ENCODE measurements around the gene C17orf113. TPM values are rescaled to one million over a fixed set of nuclear protein-coding genes. Genes with fewer than 3 reads are reported as not detected.
"Not testable (repeated sequence)": the region's sequence is repeated elsewhere in the genome, so short reads cannot be mapped to it uniquely, and the experiment has no call there.

C17orf113 gene
- total RNA-seq, 4 donors from 2014 or later = 0.60 to 2.3 (median 1.4) TPM

DNA sequence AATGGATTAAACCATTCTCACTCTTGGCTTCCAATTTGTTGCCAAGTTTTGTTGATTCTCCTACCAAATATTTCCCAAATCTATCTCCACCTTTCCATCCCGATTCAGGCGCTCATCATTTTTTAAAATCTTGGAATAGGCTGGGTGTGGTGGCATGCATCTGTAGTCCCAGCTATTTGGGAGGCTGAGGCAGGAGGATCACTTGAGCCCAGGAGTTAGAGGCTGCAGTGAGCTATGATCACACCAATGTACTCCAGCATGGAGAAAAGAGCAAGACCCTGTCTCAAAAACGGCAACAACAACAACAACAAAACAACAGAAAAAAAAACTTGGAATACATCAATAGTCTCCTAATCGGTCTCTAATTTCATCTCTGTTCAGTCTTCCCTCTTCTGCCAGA lies 31.4 kb downstream of the C17orf113 start:
- Histone ChIP-seq H3K9me3 (no peaks in the 10 kb centered on the region), H3K27me3 (no peaks in the 10 kb centered on the region), H3K4me1 (peaks cover 55% of the 10 kb centered on the region), H3K36me3 (peaks cover 20% of the 10 kb centered on the region), H3K4me3 (no peak overlapping the region), H3K27ac (no peak overlapping the region)
- TF ChIP-seq, protein P1, sequence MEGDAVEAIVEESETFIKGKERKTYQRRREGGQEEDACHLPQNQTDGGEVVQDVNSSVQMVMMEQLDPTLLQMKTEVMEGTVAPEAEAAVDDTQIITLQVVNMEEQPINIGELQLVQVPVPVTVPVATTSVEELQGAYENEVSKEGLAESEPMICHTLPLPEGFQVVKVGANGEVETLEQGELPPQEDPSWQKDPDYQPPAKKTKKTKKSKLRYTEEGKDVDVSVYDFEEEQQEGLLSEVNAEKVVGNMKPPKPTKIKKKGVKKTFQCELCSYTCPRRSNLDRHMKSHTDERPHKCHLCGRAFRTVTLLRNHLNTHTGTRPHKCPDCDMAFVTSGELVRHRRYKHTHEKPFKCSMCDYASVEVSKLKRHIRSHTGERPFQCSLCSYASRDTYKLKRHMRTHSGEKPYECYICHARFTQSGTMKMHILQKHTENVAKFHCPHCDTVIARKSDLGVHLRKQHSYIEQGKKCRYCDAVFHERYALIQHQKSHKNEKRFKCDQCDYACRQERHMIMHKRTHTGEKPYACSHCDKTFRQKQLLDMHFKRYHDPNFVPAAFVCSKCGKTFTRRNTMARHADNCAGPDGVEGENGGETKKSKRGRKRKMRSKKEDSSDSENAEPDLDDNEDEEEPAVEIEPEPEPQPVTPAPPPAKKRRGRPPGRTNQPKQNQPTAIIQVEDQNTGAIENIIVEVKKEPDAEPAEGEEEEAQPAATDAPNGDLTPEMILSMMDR (IDR thresholded peaks at IDR 0.05) = no peak
- DNase-seq (ENCODE audit: low spot score in 2 of 2) = no peak
- WGBS = 93% methylated on average over 4 of the region's 4 CpGs

DNA sequence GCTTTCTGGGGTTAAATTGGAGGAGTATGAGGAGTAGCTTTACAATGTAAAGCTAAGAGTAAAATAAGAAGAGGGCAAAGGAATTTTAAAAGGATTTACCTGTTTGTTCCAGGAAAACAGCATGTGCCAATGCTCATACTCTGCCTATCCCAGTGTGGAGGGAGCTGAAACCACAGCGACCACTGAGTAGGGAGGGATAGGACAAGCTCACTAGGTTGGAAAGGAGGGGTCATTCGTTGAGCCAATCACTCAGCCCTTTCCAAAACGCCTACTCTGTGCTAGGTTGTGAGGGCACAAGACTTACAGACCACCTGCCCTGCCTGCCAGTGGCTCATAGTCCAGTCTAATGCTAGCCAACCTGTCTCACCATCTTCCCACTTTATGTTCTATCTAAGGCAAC lies 32.1 kb downstream of the C17orf113 start:
- TF ChIP-seq POLR2A (IDR thresholded peaks at IDR 0.05) = no peak
- TF ChIP-seq, protein P1 (IDR thresholded peaks at IDR 0.05) = no peak
- TF ChIP-seq EP300 (IDR thresholded peaks at IDR 0.05) = no peak
- TF ChIP-seq POLR2AphosphoS5 (IDR thresholded peaks at IDR 0.05) = no peak
- H3K4me1 ChIP-seq = peaks cover 59% of the 10 kb centered on the region
- peaks cover 13% of the 10 kb centered on the region for H3K36me3 ChIP-seq
- H3K27ac ChIP-seq = peak overlapping the region; percentile 85
- DNase-seq (ENCODE audit: low spot score in 2 of 2) = no peak
- 51% methylated on average over 3 of the region's 3 CpGs for WGBS
- no peaks in the 10 kb centered on the region for H3K27me3 ChIP-seq
- no peaks in the 10 kb centered on the region for H3K9me3 ChIP-seq
- H3K4me3 ChIP-seq = peak overlapping the region; percentile 69

DNA sequence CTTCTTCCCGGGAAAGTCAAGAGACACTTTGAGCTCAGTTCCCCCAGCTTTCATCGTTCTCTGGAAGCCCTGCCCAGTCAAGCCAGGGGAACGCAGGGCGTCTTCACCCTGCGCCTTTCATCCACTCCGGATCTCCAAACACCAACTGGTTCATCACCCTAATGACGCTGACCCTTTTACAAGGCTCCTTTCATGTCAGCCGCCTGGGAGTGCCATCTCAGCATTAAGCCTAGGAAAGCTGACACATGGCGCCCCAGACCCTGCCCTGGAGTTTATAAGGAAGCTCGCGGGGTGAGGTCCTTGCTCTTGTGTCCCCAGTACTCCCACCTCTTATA lies 32.6 kb downstream of the C17orf113 start:
- DNase-seq (ENCODE audit: low spot score in 2 of 2) = no peak
- 5% methylated on average over 11 of the region's 11 CpGs for WGBS

DNA sequence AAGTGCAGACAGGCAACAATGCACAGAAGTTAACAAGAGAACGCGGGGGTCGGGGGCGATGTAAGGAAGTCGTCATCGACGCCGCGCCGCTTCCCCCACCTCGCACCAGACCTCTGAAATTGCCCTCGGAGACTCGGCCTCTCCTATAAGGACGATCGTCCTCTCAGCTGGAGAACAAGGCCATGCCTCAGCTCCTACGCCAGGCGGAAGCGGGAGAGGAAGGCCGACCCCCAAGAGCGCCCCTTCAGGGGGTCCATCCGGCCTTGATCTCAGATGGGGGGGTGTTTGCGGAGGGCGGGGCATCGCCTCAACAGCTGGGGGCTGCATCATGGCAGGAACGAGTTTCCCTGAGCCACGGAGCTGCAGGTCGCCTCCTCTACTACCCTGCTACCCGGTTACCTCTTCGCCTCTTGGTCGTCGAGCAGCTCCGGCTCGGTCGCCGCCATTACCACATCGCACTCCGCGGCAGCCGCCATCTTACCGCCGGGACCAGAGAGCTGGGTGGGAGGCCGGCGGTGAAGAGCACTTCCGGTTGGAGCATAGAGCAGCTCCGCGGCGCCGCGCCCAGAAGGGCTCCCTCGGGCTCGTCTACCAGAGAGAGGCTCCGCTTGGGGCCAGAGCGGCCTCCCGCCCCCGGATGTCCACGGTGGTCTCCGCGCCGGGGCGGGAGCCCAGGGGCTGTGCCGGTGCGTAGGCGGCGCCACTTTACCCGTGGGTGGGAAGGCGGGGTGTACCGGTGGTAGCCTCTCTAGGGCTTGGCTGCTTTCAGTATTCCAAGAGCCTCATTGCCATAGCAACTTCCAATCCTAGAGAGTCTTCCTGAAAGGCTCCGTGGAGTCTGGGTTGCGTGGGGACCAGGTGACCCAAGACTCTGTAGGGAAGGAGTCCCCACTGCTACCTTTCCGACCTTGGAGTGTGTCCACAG lies 33.2 kb downstream of the C17orf113 start, which contains the start of gene DNAJC7:
Gene DNAJC7 (minus strand): TSS at position 499 of the 925 bp plus-strand sequence. CDS start 23 bp downstream, at position 476.
- H3K36me3 ChIP-seq = peaks cover 2% of the 10 kb centered on the region
- TF ChIP-seq, protein P1 (IDR thresholded peaks at IDR 0.05) = no peak
- TF ChIP-seq POLR2AphosphoS5 (IDR thresholded peaks at IDR 0.05) = peak in 2 of 3 donors; percentile 63 to 65
- TF ChIP-seq EP300 (IDR thresholded peaks at IDR 0.05) = no peak
- TF ChIP-seq POLR2A (IDR thresholded peaks at IDR 0.05) = peak in 1 of 2 donors; percentile 59
- no peaks in the 10 kb centered on the region for H3K27me3 ChIP-seq
- WGBS = under 1% methylated on average over 37 of the region's 70 CpGs
- H3K4me3 ChIP-seq = peak within 1 kb of the TSS; percentile 69
- DNase-seq (ENCODE audit: low spot score in 2 of 2) = peak; percentile 95 to 96
- peaks cover 68% of the 10 kb centered on the region for H3K4me1 ChIP-seq
- peak within 1 kb of the TSS; percentile 85 for H3K27ac ChIP-seq
- H3K9me3 ChIP-seq = no peaks in the 10 kb centered on the region

More for the DNA sequence above, 32.6 kb downstream of the C17orf113 start:
- H3K4me3 ChIP-seq = peak overlapping the region; percentile 69
- no peaks in the 10 kb centered on the region for H3K9me3 ChIP-seq
- TF ChIP-seq POLR2AphosphoS5 (IDR thresholded peaks at IDR 0.05) (no peak), EP300 (IDR thresholded peaks at IDR 0.05) (no peak), POLR2A (IDR thresholded peaks at IDR 0.05) (no peak)
- TF ChIP-seq, protein P1 (IDR thresholded peaks at IDR 0.05) = no peak
- H3K36me3 ChIP-seq = peaks cover 8% of the 10 kb centered on the region
- H3K27ac ChIP-seq = peak overlapping the region; percentile 85
- H3K4me1 ChIP-seq = peaks cover 65% of the 10 kb centered on the region
- H3K27me3 ChIP-seq = no peaks in the 10 kb centered on the region

DNA sequence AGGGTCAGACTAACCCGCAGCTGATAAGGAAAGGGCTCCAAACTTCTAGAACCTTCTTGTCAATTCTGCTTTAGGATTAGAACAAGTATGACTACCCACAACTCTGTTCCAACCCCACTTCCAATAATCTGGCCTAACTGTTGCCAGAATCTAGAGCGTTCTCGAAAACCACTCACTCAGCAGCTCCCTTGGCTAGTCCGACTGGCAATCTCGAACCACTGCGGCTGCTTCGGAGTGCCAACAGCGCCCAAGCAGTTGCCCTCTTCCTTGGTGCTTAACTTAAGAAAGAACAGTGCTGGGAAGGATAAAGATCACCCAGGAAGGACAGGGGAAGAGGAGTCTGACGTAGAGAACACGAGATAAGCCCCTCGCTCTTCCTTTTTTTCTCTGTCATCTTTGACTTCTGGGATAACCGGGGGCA lies 34.0 kb downstream of the C17orf113 start:
- TF ChIP-seq POLR2AphosphoS5 (IDR thresholded peaks at IDR 0.05) (no peak), EP300 (IDR thresholded peaks at IDR 0.05) (no peak), POLR2A (IDR thresholded peaks at IDR 0.05) (no peak)
- TF ChIP-seq, protein P1 (IDR thresholded peaks at IDR 0.05) = no peak
- 3% methylated on average over 12 of the region's 12 CpGs for WGBS
- DNase-seq (ENCODE audit: low spot score in 2 of 2) = no peak
- Histone ChIP-seq H3K27me3 (no peaks in the 10 kb centered on the region), H3K36me3 (no peaks in the 10 kb centered on the region), H3K27ac (peak overlapping the region; percentile 85), H3K9me3 (no peaks in the 10 kb centered on the region), H3K4me1 (peaks cover 62% of the 10 kb centered on the region), H3K4me3 (peak overlapping the region; percentile 69)

DNA sequence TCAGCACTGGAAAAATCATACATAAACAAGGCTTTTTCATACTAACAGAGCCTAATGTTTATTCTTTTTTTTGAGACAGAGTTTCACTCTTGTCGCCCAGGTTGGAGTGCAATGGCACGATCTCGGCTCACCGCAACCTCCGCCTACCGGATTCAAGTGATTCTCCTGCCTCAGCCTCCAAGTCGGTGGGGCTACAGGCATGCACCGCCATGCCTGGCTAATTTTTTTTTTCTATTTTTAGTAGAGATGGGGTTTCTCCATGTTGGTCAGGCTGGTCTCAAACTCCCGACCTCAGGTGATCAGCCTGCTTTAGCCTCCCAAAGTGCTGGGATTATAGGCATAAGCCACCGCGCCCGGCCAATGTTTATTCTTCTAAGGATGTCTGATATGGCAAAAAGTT lies 36.7 kb downstream of the C17orf113 start:
- not testable (repeated sequence) for H3K27me3 ChIP-seq; H3K27ac ChIP-seq; DNase-seq (ENCODE audit: low spot score in 2 of 2); H3K9me3 ChIP-seq; H3K36me3 ChIP-seq; H3K4me3 ChIP-seq
- peaks cover 70% of the 10 kb centered on the region for H3K4me1 ChIP-seq
- 91% methylated on average over 12 of the region's 12 CpGs for WGBS

DNA sequence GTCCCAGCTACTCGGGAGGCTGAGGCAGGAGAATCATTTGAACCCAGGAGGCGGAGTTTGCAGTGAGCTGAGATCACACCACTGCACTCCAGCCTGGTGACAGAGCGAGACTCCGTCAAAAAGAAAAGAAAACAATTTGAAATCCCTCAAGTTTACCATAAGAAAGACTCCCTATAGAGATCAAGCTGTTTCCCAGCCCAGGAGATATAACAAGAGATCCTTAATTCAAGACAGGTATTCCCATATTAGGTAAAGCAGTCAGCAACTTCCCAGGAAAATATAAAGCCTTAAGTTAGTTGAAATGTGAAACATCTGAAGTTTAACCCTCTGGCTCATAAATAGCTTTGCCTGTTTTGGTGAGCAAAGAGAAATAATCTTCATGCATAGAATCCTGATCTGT lies 38.0 kb downstream of the C17orf113 start:
- not testable (repeated sequence) for H3K27ac ChIP-seq; H3K9me3 ChIP-seq; H3K4me3 ChIP-seq; H3K36me3 ChIP-seq; H3K27me3 ChIP-seq; DNase-seq (ENCODE audit: low spot score in 2 of 2)
- 90% methylated on average over 4 of the region's 4 CpGs for WGBS
- H3K4me1 ChIP-seq = peaks cover 61% of the 10 kb centered on the region

All from suprapubic skin (tissue), 4 donors.